ENCODE data around the gene FXYD7. TPM values are rescaled to one million over a fixed set of nuclear protein-coding genes. Genes with fewer than 3 reads are reported as not detected.

The FXYD7 gene
- polyA plus RNA-seq, 1 donor from 2014 or later: 35.7 TPM

DNA sequence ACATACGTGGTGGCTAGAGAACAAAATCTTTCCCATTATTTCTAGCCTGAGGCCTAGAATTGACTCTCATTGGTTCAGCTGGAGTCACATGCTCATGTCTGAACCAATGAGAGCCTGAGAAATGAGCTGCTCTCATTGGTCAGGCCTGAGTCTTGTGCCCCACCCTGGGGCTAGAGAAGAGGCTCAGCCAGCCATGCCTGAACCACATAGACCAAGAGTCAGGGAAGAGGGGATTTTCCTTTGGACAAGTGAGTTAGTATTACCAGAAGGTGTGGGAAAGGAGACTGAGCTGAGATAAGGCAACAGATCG is 18.3 kb downstream of the FXYD7 start:
- Histone ChIP-seq H3K27me3 (ENCODE audit: insufficient read depth, low read depth, low read length) (peaks cover 4% of the 10 kb centered on the region), H3K4me3 (ENCODE audit: low read length) (no peak overlapping the region), H2AFZ (ENCODE audit: low read depth, low read length) (no peak overlapping the region), H4K20me1 (ENCODE audit: insufficient read depth) (no peaks in the 10 kb centered on the region), H3K9me2 (ENCODE audit: insufficient read depth, low read length) (no peaks in the 10 kb centered on the region), H3K27ac (ENCODE audit: low read length) (no peak overlapping the region), H3K36me3 (ENCODE audit: insufficient read depth, low read length) (no peaks in the 10 kb centered on the region), H3F3A (ENCODE audit: insufficient read depth, low read length, poor library complexity, severe bottlenecking) (no peaks in the 10 kb centered on the region), H3K9me3 (ENCODE audit: low read length) (no peaks in the 10 kb centered on the region), H3K4me2 (ENCODE audit: low read length) (no peak overlapping the region), H3K9ac (ENCODE audit: low read length) (no peak overlapping the region), H3K79me2 (replicated peaks; ENCODE audit: insufficient read depth, low read length) (no peaks in the 10 kb centered on the region)
- TF ChIP-seq TAF1 (IDR thresholded peaks at IDR 0.05; ENCODE audit: low read depth): no peak
- no peak for TF ChIP-seq RAD21 (conservative IDR thresholded peaks at IDR 0.05)
- no peak for TF ChIP-seq EZH2 (IDR thresholded peaks at IDR 0.05; ENCODE audit: borderline replicate concordance, insufficient read depth, low read length, poor library complexity, severe bottlenecking)
- no peak for TF ChIP-seq MXI1 (conservative IDR thresholded peaks at IDR 0.05; ENCODE audit: poor library complexity, severe bottlenecking)
- TF ChIP-seq CTCF (IDR thresholded peaks at IDR 0.05; ENCODE audit: poor library complexity, severe bottlenecking): no peak
- no peak for TF ChIP-seq POLR2AphosphoS5 (IDR thresholded peaks at IDR 0.05)
- no peak for TF ChIP-seq SMC3 (conservative IDR thresholded peaks at IDR 0.05; ENCODE audit: poor library complexity)
- no peak for TF ChIP-seq EP300 (conservative IDR thresholded peaks at IDR 0.05; ENCODE audit: poor library complexity, severe bottlenecking)
- no peak for TF ChIP-seq REST (IDR thresholded peaks at IDR 0.05; ENCODE audit: borderline replicate concordance)

GRCh38 chr19:35162471-35163326 is 19.6 kb downstream of the FXYD7 start:
- Histone ChIP-seq H3K36me3 (ENCODE audit: insufficient read depth, low read length) (no peaks in the 10 kb centered on the region), H2AFZ (ENCODE audit: low read depth, low read length) (no peak overlapping the region), H3K4me3 (ENCODE audit: low read length) (no peak overlapping the region), H3K27me3 (ENCODE audit: insufficient read depth, low read depth, low read length) (no peaks in the 10 kb centered on the region), H3K27ac (ENCODE audit: low read length) (no peak overlapping the region), H3K79me2 (replicated peaks; ENCODE audit: insufficient read depth, low read length) (no peaks in the 10 kb centered on the region), H3K9me2 (ENCODE audit: insufficient read depth, low read length) (no peaks in the 10 kb centered on the region), H3F3A (ENCODE audit: insufficient read depth, low read length, poor library complexity, severe bottlenecking) (no peaks in the 10 kb centered on the region), H3K4me2 (ENCODE audit: low read length) (no peak overlapping the region), H4K20me1 (ENCODE audit: insufficient read depth) (no peaks in the 10 kb centered on the region), H3K9ac (ENCODE audit: low read length) (no peak overlapping the region), H3K9me3 (ENCODE audit: low read length) (no peaks in the 10 kb centered on the region)
- TF ChIP-seq CTCF (IDR thresholded peaks at IDR 0.05; ENCODE audit: poor library complexity, severe bottlenecking) (no peak), SMC3 (conservative IDR thresholded peaks at IDR 0.05; ENCODE audit: poor library complexity) (no peak), EP300 (conservative IDR thresholded peaks at IDR 0.05; ENCODE audit: poor library complexity, severe bottlenecking) (no peak), TAF1 (IDR thresholded peaks at IDR 0.05; ENCODE audit: low read depth) (no peak), REST (IDR thresholded peaks at IDR 0.05; ENCODE audit: borderline replicate concordance) (no peak), POLR2AphosphoS5 (IDR thresholded peaks at IDR 0.05) (no peak), RAD21 (conservative IDR thresholded peaks at IDR 0.05) (no peak), MXI1 (conservative IDR thresholded peaks at IDR 0.05; ENCODE audit: poor library complexity, severe bottlenecking) (no peak), EZH2 (IDR thresholded peaks at IDR 0.05; ENCODE audit: borderline replicate concordance, insufficient read depth, low read length, poor library complexity, severe bottlenecking) (no peak)

Data from neural cell (in vitro differentiated cells).